VCaP (cell line): ENCODE data around the gene MPP7.
"Not testable (repeated sequence)": the region's sequence is repeated elsewhere in the genome, so short reads cannot be mapped to it uniquely, and the experiment has no call there.

Experiments used
- H3K27ac ChIP-seq: fragments of 450-650 bp; 2 replicates; pipeline ENCODE4 v1.5.1; 2017
- CTCF ChIP-seq: fragments of 450-650 bp; conservative IDR thresholded peaks from 2 replicates; pipeline ENCODE4 v1.5.1; 2017; ENCODE audit warnings: mild to moderate bottlenecking, moderate library complexity

MPP7 gene

GRCh38 chr10:28331066-28331465 lies 28.2 kb upstream of the MPP7 start:
- no peak overlapping the region for H3K27ac ChIP-seq
- no peak for TF ChIP-seq CTCF

DNA sequence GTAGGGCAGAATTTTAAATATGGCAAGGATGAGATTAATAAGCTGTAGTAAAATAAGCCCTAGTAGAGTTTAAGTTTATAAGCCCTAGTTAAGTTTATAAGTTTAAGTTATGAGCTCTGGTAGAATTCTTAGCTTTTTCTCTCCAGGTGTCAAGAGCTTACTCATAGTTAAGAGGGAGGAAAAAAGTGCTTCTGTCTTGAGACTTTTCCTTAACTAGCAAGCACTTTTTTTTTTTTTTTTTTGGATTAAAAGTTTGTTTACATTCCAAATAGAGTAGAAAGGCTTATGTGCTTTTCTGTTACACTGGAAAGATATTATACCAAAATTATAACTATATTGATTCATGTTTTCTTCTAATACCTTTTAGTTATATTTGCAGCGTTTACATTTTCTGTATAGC lies 25.5 kb upstream of the MPP7 start:
- no peak for TF ChIP-seq CTCF
- H3K27ac ChIP-seq, result no peak overlapping the region

DNA sequence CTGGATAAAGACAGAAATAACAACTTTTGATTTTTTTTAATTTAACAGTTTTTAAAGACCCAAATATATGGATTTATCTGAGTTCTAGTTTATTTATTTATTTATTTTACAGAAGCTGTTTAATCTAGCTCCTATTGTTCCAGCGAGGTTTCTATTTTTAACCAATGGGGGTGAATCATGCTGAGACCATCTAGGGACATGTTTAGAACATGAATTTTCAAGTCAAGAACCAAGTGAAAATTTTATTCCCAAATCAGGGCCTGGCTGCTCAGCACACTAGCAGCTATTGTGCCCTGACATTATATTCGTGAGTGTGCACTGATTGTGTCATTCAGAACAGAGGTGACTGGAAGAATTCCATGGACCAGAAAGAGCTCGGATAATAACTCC lies 24.6 kb upstream of the MPP7 start:
- peak overlapping the region; percentile 68 for H3K27ac ChIP-seq
- TF ChIP-seq CTCF, result no peak

DNA sequence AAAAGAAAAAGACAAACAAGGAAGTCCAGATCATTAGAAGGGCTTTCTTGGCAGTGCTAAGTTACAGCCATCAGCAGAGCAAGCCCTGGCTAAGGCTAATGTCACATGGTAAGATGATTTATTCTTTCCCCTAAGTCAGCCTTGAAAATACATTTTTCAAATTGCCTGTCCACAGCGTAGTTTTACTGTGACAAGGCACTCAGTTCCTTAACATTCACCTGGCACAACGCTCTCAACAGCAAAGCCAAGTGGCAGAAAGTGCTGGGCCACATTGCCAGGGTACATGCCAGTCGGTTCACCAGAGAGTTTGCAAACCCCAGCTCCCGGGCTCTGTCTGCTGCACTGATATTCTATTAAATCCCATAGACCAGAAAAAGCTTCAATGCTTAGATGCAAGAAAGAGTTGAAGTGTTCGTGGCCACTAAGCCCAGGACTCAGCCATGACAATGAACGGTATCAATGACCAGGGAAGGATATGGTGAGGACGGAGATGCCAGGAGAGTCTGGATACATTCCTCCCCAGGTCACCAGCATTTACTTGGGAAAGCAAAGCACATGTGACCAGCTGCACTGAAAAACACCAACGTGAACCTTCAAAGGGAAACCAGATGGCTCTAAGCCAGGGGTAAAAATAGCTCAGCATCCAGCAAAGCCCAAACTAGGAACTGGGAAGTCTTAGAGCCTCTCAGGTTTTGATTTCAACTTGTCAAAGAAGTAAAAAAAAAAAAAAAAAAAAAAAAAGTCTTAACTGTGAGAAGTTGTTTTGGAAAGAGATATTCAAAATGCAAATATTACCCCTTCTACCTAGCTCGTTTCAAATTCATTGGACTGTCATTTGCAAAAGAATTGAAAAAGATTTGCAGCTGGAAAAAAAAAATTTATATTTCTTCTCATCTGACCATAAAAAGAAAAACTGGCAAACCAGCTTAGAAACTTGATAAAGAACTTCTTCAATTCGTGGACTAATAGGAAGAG lies 23.9 kb upstream of the MPP7 start:
- H3K27ac ChIP-seq, result peak overlapping the region; percentile 68
- TF ChIP-seq CTCF, result no peak

DNA sequence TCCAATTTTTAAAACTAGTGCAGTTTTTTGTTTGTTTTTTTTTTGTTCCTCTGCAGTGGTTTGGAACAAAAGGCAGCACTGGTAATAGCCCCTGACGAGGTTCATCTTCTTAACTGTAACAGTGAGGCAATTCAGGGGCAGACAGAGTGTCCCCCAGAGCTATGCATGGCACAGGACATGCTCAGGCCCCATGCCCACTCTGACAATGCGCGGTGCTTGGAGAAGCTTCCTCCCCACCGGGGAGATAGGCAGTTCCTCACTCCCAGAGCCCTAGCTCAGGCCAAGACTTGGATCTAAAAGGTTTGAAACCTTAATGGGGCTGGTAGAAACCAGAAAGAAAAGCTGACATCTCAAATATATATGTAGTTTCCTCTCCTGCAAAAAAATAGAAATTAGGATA lies 17.9 kb upstream of the MPP7 start:
- no peak overlapping the region for H3K27ac ChIP-seq
- TF ChIP-seq CTCF, result no peak

- no peak overlapping the region for H3K27ac ChIP-seq
- TF ChIP-seq CTCF, result no peak
Measured at GRCh38 chr10:28320090-28320489, 17.2 kb upstream of the MPP7 start.

GRCh38 chr10:28319061-28319460 lies 16.2 kb upstream of the MPP7 start:
- H3K27ac ChIP-seq, result not testable (repeated sequence)

GRCh38 chr10:28318626-28319025 lies 15.8 kb upstream of the MPP7 start:
- TF ChIP-seq CTCF, result no peak

More at GRCh38 chr10:28318626-28319025, 15.8 kb upstream of the MPP7 start:
- H3K27ac ChIP-seq, result no peak overlapping the region
